Measurements from ENCODE around the gene RASIP1. TPM values are rescaled to one million over a fixed set of nuclear protein-coding genes. Genes with fewer than 3 reads are reported as not detected.

Gene RASIP1
- total RNA-seq, 1 donor from 2014 or later = 192 TPM

DNA sequence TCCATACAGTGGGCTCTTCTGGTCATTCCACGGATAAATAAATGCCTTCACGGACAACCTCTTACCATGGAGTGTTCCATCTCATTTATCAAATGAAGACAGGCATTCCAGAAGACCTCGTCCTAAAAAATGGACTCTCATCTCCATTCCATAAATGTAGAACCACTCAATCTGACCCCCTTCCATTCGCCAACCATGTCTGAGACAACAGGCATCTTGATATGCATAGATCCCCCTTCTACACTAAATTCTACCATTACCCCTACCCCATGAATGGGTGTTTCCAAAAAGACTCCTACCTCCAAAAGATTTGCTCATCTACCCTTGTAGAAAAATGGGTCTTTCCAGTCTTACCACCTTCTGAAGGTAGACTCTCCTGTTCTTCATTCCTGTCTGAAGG lies 9.0 kb downstream of the RASIP1 start:
- Mint-ChIP-seq H3K36me3 (ENCODE audit: low read depth, unreplicated experiment) (peaks cover 65% of the 10 kb centered on the region), H3K9me3 (ENCODE audit: unreplicated experiment) (no peaks in the 10 kb centered on the region), H3K4me3 (ENCODE audit: unreplicated experiment) (peak overlapping the region; percentile 18), H3K27ac (ENCODE audit: unreplicated experiment) (peak overlapping the region; percentile 0), H3K4me1 (ENCODE audit: unreplicated experiment) (peaks cover 42% of the 10 kb centered on the region), H3K27me3 (ENCODE audit: unreplicated experiment) (peaks cover 18% of the 10 kb centered on the region)
- TF ChIP-seq, protein P1, sequence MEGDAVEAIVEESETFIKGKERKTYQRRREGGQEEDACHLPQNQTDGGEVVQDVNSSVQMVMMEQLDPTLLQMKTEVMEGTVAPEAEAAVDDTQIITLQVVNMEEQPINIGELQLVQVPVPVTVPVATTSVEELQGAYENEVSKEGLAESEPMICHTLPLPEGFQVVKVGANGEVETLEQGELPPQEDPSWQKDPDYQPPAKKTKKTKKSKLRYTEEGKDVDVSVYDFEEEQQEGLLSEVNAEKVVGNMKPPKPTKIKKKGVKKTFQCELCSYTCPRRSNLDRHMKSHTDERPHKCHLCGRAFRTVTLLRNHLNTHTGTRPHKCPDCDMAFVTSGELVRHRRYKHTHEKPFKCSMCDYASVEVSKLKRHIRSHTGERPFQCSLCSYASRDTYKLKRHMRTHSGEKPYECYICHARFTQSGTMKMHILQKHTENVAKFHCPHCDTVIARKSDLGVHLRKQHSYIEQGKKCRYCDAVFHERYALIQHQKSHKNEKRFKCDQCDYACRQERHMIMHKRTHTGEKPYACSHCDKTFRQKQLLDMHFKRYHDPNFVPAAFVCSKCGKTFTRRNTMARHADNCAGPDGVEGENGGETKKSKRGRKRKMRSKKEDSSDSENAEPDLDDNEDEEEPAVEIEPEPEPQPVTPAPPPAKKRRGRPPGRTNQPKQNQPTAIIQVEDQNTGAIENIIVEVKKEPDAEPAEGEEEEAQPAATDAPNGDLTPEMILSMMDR (IDR thresholded peaks at IDR 0.05; ENCODE audit: unreplicated experiment) = no peak
- no peak for DNase-seq (ENCODE audit: low spot score)

DNA sequence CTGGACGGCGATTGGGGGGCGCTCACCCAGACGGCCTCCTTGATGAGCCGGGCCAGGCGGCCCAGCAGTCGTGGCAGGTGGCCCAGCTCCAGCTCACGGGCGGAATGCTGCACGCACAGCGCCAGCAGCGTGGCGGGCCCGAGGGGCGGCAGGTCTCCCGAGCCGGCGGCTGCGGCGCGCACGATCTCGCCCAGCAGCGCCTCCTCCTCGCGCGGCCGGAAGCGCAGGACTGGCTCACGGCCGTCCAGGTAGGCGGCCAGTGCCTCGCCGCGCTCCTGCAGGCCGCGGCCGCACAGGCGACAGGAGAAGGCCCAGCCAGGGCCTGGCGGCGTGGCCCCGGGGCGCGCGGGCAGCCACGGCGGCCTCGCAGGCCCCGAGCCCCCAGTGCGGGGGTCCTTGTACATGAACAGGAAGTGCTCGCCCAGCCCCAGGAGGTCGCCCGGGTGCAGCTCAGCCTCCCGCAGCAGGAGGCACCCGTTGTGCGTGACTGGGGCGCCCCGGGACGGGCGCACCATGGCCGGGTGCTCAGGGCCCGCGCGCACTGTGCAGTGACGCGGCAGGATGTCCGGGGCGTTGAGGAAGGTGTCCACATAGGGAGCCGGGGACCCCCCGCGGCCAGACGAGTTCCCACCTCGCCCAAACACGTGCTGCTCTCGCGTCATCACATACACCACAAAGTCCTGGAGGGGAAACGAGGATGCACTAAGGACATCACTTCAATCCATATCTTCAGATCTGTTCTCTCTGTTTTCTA lies 11.3 kb downstream of the RASIP1 start:
- H3K9me3 Mint-ChIP-seq (ENCODE audit: unreplicated experiment) = no peaks in the 10 kb centered on the region
- peak overlapping the region; percentile 78 for H3K4me3 Mint-ChIP-seq (ENCODE audit: unreplicated experiment)
- no peak for DNase-seq (ENCODE audit: low spot score)
- peak overlapping the region; percentile 61 for H3K27ac Mint-ChIP-seq (ENCODE audit: unreplicated experiment)
- peaks cover 75% of the 10 kb centered on the region for H3K36me3 Mint-ChIP-seq (ENCODE audit: low read depth, unreplicated experiment)
- peaks cover 60% of the 10 kb centered on the region for H3K4me1 Mint-ChIP-seq (ENCODE audit: unreplicated experiment)
- H3K27me3 Mint-ChIP-seq (ENCODE audit: unreplicated experiment) = peaks cover 25% of the 10 kb centered on the region
- TF ChIP-seq, protein P1 (IDR thresholded peaks at IDR 0.05; ENCODE audit: unreplicated experiment) = no peak

DNA sequence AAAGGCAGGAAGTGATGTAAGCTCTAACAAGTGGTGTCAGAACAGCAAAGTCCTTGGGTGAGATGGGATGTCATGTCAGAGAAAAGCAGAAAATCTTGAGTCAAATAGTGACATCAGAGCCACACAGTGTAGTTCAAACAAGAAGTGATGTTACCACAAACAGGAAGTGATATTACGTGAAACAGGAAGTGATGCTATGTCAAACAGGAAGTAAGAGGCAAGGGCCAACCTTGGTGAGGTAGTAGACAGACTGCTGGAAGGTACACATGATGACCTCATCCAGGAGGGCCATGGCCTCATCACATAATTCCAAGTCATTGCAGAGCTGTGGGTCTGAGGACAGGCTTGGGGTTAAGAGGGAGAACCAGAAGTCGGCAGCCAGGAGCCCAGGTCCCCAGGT lies 13.9 kb downstream of the RASIP1 start:
- Mint-ChIP-seq H3K36me3 (ENCODE audit: low read depth, unreplicated experiment) (peaks cover 65% of the 10 kb centered on the region), H3K4me1 (ENCODE audit: unreplicated experiment) (peaks cover 56% of the 10 kb centered on the region), H3K27me3 (ENCODE audit: unreplicated experiment) (peaks cover 30% of the 10 kb centered on the region), H3K4me3 (ENCODE audit: unreplicated experiment) (peak overlapping the region; percentile 74), H3K9me3 (ENCODE audit: unreplicated experiment) (no peaks in the 10 kb centered on the region), H3K27ac (ENCODE audit: unreplicated experiment) (peak overlapping the region; percentile 99)
- DNase-seq (ENCODE audit: low spot score) = no peak
- TF ChIP-seq, protein P1 (IDR thresholded peaks at IDR 0.05; ENCODE audit: unreplicated experiment) = no peak

DNA sequence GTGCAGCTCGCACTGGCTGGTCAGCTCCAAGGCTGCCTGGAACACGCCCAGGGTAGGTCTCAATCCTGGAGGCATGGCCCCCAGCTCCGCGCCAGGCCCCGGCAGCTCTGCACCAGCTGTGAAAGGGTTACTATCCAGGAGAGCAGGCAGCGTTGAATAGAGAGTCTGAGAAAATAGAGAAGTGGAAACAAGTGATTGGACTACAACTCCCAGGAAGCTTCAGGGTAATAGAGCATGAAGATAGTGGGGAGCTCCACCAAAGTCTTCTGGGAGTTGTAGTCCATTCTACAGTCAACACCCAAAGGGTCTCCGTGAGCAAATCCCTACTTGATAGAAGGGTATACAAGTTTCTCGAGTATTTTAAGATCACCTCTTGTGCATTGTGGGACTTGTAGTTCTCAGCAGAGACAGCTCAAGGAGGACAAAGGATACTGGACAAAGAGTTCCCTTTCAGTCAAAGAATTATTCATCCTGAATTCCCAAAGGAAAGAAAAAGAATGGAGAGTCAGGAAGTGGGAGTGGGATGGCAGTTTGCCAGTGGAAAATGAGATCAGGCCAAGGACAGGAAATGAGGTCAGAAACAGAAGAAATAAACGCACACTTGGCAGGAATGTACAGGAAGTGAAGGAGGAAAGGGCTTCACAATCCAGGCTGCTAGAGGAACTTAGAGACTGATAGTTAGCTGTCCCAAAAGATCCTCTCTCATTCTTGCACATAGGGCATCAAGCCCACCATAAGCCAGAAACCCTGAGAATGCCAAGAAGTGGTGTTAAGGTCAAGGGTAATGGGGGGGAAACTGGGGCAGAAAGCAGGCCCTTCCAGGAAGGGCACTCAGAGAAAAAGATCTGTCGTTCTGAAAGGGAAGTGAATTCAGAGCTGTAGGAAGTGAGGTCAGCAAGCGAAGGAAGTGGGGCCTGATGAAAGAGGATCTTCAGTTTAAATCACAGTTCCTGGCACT lies 15.3 kb downstream of the RASIP1 start:
- peak overlapping the region; percentile 85 for H3K4me3 Mint-ChIP-seq (ENCODE audit: unreplicated experiment)
- H3K9me3 Mint-ChIP-seq (ENCODE audit: unreplicated experiment) = no peaks in the 10 kb centered on the region
- H3K4me1 Mint-ChIP-seq (ENCODE audit: unreplicated experiment) = peaks cover 53% of the 10 kb centered on the region
- peaks cover 32% of the 10 kb centered on the region for H3K27me3 Mint-ChIP-seq (ENCODE audit: unreplicated experiment)
- H3K36me3 Mint-ChIP-seq (ENCODE audit: low read depth, unreplicated experiment) = peaks cover 54% of the 10 kb centered on the region
- DNase-seq (ENCODE audit: low spot score) = peak; percentile 68
- TF ChIP-seq, protein P1 (IDR thresholded peaks at IDR 0.05; ENCODE audit: unreplicated experiment) = no peak
- peak overlapping the region; percentile 99 for H3K27ac Mint-ChIP-seq (ENCODE audit: unreplicated experiment)

Measured in endothelial cell (in vitro differentiated cells).